Stimulated activated CD4-positive, alpha-beta T cell treated with anti-CD3 and anti-CD28 coated beads, Interleukin-4, amount 100 ng/mL, for 4 hours (primary cell): ENCODE data around the gene MSN.
"Not testable (repeated sequence)": the region's sequence is repeated elsewhere in the genome, so short reads cannot be mapped to it uniquely, and the experiment has no call there.

Source experiments
- DNase-seq, 2 experiments: peaks; one replicate each; pipeline ENCODE4 v3.0.0-alpha.2; 2020

MSN gene

GRCh38 chrX:65720381-65720964 lies 53.0 kb downstream of the MSN start:
- no peak for DNase-seq

GRCh38 chrX:65723706-65724105 lies 56.3 kb downstream of the MSN start:
- DNase-seq: peak in 1 of 2 experiments; percentile 34

GRCh38 chrX:65726715-65727114 lies 59.3 kb downstream of the MSN start:
- DNase-seq: no peak

GRCh38 chrX:65731684-65732289 lies 64.3 kb downstream of the MSN start:
- no peak for DNase-seq

- DNase-seq: no peak
These were observed 73.5 kb downstream of the MSN start for GRCh38 chrX:65740909-65741308.

- DNase-seq: no peak
These were observed 74.4 kb downstream of the MSN start for GRCh38 chrX:65741823-65742222.

GRCh38 chrX:65744965-65745364 lies 77.5 kb downstream of the MSN start:
- DNase-seq: no peak

GRCh38 chrX:65745427-65745826 lies 78.0 kb downstream of the MSN start:
- no peak for DNase-seq

GRCh38 chrX:65745992-65746391 lies 78.5 kb downstream of the MSN start:
- DNase-seq: no peak

- DNase-seq: peak in 1 of 2 experiments; percentile 20
These were observed 83.4 kb downstream of the MSN start for GRCh38 chrX:65750674-65751469.

GRCh38 chrX:65751519-65751918 lies 84.1 kb downstream of the MSN start:
- DNase-seq: no peak

GRCh38 chrX:65752294-65752693 lies 84.8 kb downstream of the MSN start:
- DNase-seq: no peak

- DNase-seq: no peak
These were observed 88.3 kb downstream of the MSN start for GRCh38 chrX:65755786-65756185.

GRCh38 chrX:65757943-65758342 lies 90.5 kb downstream of the MSN start:
- no peak for DNase-seq

GRCh38 chrX:65758505-65758904 lies 91.1 kb downstream of the MSN start:
- no peak for DNase-seq

GRCh38 chrX:65759525-65759924 lies 92.1 kb downstream of the MSN start:
- DNase-seq: not testable (repeated sequence)

- no peak for DNase-seq
These were observed 102.3 kb downstream of the MSN start for GRCh38 chrX:65769564-65770292.

- DNase-seq: no peak
These were observed 105.4 kb downstream of the MSN start for GRCh38 chrX:65772842-65773241.

- no peak for DNase-seq
These were observed 114.4 kb downstream of the MSN start for GRCh38 chrX:65781845-65782244.

GRCh38 chrX:65783746-65784145 lies 116.3 kb downstream of the MSN start:
- no peak for DNase-seq
